T-helper 1 cell treated with Interleukin-12 subunit alpha and Interleukin-12 subunit beta and Interleukin-4 antibody, amounts not matched to agents 30 ng/mL and 1 ng/mL, for 36 hours (primary cell): ENCODE measurements around the gene CYP2U1. TPM values are rescaled to one million over a fixed set of nuclear protein-coding genes. Genes with fewer than 3 reads are reported as not detected.

Source experiments
- intact Hi-C: fragments of 100-400 bp; cut with micrococcal nuclease; formaldehyde crosslinking; loops from one replicate; pipeline ENCODE4 v1.15.1; 2024
- total RNA-seq: library from RNA; stranded (reverse); gene quantifications from 2 replicates; pipeline ENCODE4 v1.2.3, GENCODE V29; 2022

Gene CYP2U1
- total RNA-seq, 1 donor from 2014 or later = 2.8 TPM

GRCh38 chr4:107978716-107979451 lies 47.5 kb downstream of the CYP2U1 start:
- intact Hi-C loops = no loop called here

GRCh38 chr4:107987916-107988762 lies 56.8 kb downstream of the CYP2U1 start:
- intact Hi-C loops = loop anchor here (2.0 to 5.0 kb wide), 3 partner anchors 983 to 1741 kb away; partner anchors contain the start of gene MCUB

- intact Hi-C loops = loop anchor here (1.0 to 5.0 kb wide), 14 partner anchors 30 to 1827 kb away; partner anchors contain the start of genes AIMP1, CYP2U1, GAR1 and MCUB
These were observed 57.4 kb downstream of the CYP2U1 start for GRCh38 chr4:107988763-107989035.

- intact Hi-C loops = loop anchor here (1.0 to 5.0 kb wide), 14 partner anchors 29 to 1826 kb away; partner anchors contain the start of genes AIMP1, CYP2U1, GAR1 and MCUB
These were observed 57.8 kb downstream of the CYP2U1 start for GRCh38 chr4:107989162-107989536.

- intact Hi-C loops = loop anchor here (1.0 to 5.0 kb wide), 14 partner anchors 29 to 1826 kb away; partner anchors contain the start of genes AIMP1, CYP2U1, GAR1 and MCUB
These were observed 58.4 kb downstream of the CYP2U1 start, which contains the start of gene HADH for GRCh38 chr4:107989537-107990386. TSS of gene HADH (plus strand) at chr4:107989889. CDS start at chr4:107989933, 44 bp downstream.

- intact Hi-C loops = no loop called here
These were observed 60.7 kb downstream of the CYP2U1 start for GRCh38 chr4:107991945-107992630.

GRCh38 chr4:107993969-107994368 lies 62.6 kb downstream of the CYP2U1 start:
- intact Hi-C loops = no loop called here

GRCh38 chr4:107994894-107995293 lies 63.5 kb downstream of the CYP2U1 start:
- intact Hi-C loops = no loop called here

- intact Hi-C loops = no loop called here
These were observed 65.8 kb downstream of the CYP2U1 start for GRCh38 chr4:107996949-107997788.

GRCh38 chr4:107997794-107998193 lies 66.4 kb downstream of the CYP2U1 start:
- intact Hi-C loops = no loop called here

- intact Hi-C loops = no loop called here
These were observed 68.7 kb downstream of the CYP2U1 start for GRCh38 chr4:107999932-108000539.

GRCh38 chr4:108001540-108002135 lies 70.3 kb downstream of the CYP2U1 start:
- intact Hi-C loops = no loop called here

Other genes with a start within 250 kb of the CYP2U1 start
- gene PAPSS1, start 211.3 kb upstream of the CYP2U1 start, total RNA-seq = 30.5 and 33.0 TPM in 2 replicates
- 0.15 and 0.37 TPM in 2 replicates for gene SGMS2, start 106.6 kb upstream of the CYP2U1 start, total RNA-seq
- 33.5 and 34.0 TPM in 2 replicates for gene HADH, start 58.3 kb downstream of the CYP2U1 start, total RNA-seq
- 207 and 215 TPM in 2 replicates for gene LEF1, start 237.4 kb downstream of the CYP2U1 start, total RNA-seq